ENCODE data around the gene ME3.
"Not testable (repeated sequence)": the region's sequence is repeated elsewhere in the genome, so short reads cannot be mapped to it uniquely, and the experiment has no call there.

The ME3 gene

DNA sequence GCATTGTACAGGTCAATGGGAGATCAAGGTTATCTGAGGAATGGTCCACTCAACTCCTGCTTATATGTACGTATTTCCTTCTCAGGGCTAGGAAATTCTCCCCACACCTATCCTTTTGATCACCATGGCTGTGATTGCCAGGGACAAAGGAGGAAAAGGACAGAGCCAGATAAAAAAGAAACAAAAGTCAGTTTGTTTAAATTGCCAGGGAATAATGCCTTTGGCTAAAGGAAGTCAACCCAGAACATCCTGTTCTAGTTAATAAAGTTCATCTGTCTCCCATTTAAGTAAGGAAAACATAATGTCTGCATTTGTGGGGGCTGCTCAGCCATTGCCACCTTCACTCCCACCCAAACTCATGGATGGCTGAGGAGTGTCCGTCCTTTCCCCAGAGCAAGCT is 124.7 kb downstream of the ME3 start:
- Histone ChIP-seq H3K27me3 (ENCODE audit: insufficient read depth, low read length) (no peaks in the 10 kb centered on the region), H3K27ac (ENCODE audit: low read length) (no peak overlapping the region), H3K36me3 (ENCODE audit: insufficient read depth, low read depth, low read length) (no peaks in the 10 kb centered on the region), H3K4me1 (ENCODE audit: insufficient read depth, low read length) (no peaks in the 10 kb centered on the region), H3K9ac (ENCODE audit: low read depth, low read length) (no peak overlapping the region), H3K9me3 (ENCODE audit: insufficient read depth, low read depth, low read length) (no peaks in the 10 kb centered on the region), H3K4me3 (ENCODE audit: low read length) (no peak overlapping the region)

DNA sequence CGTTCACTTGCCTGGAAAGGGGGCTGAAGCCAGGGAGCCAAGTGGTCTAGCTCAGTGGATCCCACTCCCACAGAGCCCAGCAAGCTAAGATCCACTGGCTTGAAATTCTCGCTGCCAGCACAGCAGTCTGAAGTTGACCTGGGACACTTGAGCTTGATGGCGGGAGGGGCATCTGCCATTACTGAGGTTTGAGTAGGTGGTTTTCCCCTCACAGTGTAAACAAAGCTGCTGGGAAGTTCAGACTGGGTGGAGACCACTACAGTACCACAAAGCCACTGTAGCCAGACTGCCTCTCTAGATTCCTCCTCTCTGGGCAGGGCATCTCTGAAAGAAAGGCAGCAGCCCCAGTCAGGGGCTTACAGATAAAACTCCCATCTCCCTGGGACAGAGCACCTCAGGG is 131.1 kb downstream of the ME3 start:
- not testable (repeated sequence) for H3K27me3 ChIP-seq (ENCODE audit: insufficient read depth, low read length); H3K4me3 ChIP-seq (ENCODE audit: low read length); H3K36me3 ChIP-seq (ENCODE audit: insufficient read depth, low read depth, low read length); H3K4me1 ChIP-seq (ENCODE audit: insufficient read depth, low read length); H3K27ac ChIP-seq (ENCODE audit: low read length); H3K9ac ChIP-seq (ENCODE audit: low read depth, low read length); H3K9me3 ChIP-seq (ENCODE audit: insufficient read depth, low read depth, low read length)

DNA sequence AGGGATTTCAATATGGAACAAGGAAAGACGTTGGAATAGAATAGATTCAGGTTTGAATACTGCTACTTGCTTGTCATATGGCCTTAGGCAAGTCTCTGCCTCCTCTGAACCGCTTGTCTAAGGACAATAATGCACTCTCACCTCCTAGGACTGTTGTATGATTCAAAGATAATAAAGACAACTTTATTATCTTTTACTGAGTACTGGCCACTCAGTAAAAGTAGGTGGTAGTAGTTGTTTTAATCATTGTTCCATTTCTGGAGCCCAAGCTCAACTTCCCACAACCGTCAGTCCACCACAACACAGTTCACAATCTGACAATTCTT is 134.2 kb downstream of the ME3 start:
- Histone ChIP-seq H3K4me3 (ENCODE audit: low read length) (no peak overlapping the region), H3K36me3 (ENCODE audit: insufficient read depth, low read depth, low read length) (no peaks in the 10 kb centered on the region), H3K27ac (ENCODE audit: low read length) (no peak overlapping the region), H3K27me3 (ENCODE audit: insufficient read depth, low read length) (no peaks in the 10 kb centered on the region), H3K4me1 (ENCODE audit: insufficient read depth, low read length) (no peaks in the 10 kb centered on the region), H3K9ac (ENCODE audit: low read depth, low read length) (no peak overlapping the region), H3K9me3 (ENCODE audit: insufficient read depth, low read depth, low read length) (no peaks in the 10 kb centered on the region)

DNA sequence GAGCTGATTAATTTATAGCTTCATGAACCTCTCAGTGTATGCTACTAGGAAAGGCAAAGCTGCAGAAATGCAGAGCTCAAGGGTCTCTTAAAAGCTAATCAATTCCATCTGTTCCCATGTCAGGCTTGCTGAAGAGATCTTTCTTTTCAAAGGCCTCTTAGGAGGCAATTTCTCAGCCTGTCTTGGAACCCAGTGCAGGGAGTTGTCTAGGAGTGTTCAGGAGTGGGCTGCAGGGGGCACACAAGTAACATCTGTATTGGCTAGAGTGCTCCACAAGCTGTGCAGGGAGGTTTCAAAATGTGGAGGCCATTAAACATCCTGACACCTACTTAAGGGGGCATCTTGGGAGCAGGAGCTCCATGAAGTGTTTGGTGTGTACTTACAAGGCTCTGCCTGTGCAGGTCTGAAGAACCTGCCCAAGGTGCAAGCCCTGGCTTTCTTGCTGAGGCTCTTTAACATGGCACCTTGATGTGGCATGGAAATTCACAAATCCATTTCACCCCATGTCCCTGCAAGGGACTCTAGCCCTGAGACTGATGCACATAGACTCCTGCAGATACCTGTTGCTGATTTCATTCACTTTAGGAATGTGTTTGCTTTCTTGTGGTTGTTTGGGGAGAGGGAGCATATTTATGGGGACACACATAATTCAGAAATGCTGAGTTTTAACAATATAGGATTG is 134.7 kb downstream of the ME3 start:
- Histone ChIP-seq H3K9me3 (ENCODE audit: insufficient read depth, low read depth, low read length) (no peaks in the 10 kb centered on the region), H3K4me3 (ENCODE audit: low read length) (no peak overlapping the region), H3K4me1 (ENCODE audit: insufficient read depth, low read length) (no peaks in the 10 kb centered on the region), H3K27me3 (ENCODE audit: insufficient read depth, low read length) (no peaks in the 10 kb centered on the region), H3K9ac (ENCODE audit: low read depth, low read length) (no peak overlapping the region), H3K27ac (ENCODE audit: low read length) (no peak overlapping the region), H3K36me3 (ENCODE audit: insufficient read depth, low read depth, low read length) (no peaks in the 10 kb centered on the region)

DNA sequence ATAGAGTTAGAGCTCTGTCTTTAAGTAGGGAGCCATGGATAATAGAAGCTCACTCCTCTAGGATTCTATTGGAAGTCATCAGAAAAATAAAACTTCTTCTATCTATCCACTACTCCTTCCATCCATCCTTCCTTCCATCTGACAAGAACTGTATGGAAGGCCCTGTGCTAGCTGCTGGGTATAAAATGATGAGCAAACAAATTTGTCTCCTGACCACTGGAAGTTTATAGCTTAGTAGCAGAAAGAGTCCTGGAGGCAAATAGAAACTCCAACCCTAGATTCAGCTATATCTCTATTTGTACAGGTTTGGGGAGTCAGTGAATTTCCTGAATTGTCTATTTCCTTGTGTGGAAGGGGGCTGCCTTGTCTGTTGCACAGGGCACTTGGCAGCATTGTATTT is 136.6 kb downstream of the ME3 start:
- H3K9ac ChIP-seq (ENCODE audit: low read depth, low read length) = no peak overlapping the region

DNA sequence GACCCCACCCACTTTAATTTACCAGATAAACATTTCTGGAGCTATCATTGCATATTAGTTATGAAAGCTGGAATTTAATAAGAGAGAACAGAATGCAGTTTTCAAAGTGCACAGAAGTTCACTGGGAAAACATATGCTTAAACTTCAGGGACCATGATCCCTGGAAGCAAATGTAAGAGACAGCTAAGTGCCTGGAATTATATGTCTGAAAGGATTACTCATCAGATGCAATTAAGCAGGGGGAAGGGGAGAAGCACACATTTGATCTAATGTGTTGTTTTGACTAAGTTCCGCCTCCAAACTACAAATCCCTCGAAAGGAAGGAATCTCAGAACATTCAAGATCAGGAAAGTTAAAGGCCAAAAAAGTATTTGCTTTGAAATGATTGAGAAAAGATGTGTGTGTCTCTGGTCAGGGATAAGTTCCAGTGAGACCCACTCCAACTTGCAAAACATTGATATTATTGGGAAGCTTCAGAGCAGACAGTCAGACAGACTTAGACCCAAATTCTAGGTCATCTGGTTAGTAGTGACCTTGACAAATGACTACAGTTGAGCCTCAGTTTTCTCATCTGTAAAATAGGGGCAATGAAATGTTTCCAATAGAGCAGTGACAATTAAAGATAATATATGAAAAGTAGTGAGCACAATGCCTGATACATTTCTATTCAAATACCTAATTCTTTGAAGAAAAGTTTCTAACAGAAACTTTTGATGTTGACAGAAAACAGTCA is 147.6 kb downstream of the ME3 start:
- H3K4me1 ChIP-seq (ENCODE audit: insufficient read depth, low read length) = no peaks in the 10 kb centered on the region; the same call in 1 of the 2 replicates
- H3K9me3 ChIP-seq (ENCODE audit: insufficient read depth, low read depth, low read length) = peaks cover 14% of the 10 kb centered on the region; the same call in 1 of the 2 replicates
- H3K4me3 ChIP-seq (ENCODE audit: low read length) = no peak overlapping the region
- no peak overlapping the region for H3K9ac ChIP-seq (ENCODE audit: low read depth, low read length)
- no peaks in the 10 kb centered on the region for H3K36me3 ChIP-seq (ENCODE audit: insufficient read depth, low read depth, low read length)
- no peak overlapping the region for H3K27ac ChIP-seq (ENCODE audit: low read length)
- H3K27me3 ChIP-seq (ENCODE audit: insufficient read depth, low read length) = no peaks in the 10 kb centered on the region

More for the DNA sequence above, 136.6 kb downstream of the ME3 start:
- no peaks in the 10 kb centered on the region for H3K27me3 ChIP-seq (ENCODE audit: insufficient read depth, low read length)
- no peaks in the 10 kb centered on the region for H3K36me3 ChIP-seq (ENCODE audit: insufficient read depth, low read depth, low read length)
- H3K4me3 ChIP-seq (ENCODE audit: low read length) = no peak overlapping the region
- H3K4me1 ChIP-seq (ENCODE audit: insufficient read depth, low read length) = no peaks in the 10 kb centered on the region
- no peak overlapping the region for H3K27ac ChIP-seq (ENCODE audit: low read length)
- no peaks in the 10 kb centered on the region for H3K9me3 ChIP-seq (ENCODE audit: insufficient read depth, low read depth, low read length)

DNA sequence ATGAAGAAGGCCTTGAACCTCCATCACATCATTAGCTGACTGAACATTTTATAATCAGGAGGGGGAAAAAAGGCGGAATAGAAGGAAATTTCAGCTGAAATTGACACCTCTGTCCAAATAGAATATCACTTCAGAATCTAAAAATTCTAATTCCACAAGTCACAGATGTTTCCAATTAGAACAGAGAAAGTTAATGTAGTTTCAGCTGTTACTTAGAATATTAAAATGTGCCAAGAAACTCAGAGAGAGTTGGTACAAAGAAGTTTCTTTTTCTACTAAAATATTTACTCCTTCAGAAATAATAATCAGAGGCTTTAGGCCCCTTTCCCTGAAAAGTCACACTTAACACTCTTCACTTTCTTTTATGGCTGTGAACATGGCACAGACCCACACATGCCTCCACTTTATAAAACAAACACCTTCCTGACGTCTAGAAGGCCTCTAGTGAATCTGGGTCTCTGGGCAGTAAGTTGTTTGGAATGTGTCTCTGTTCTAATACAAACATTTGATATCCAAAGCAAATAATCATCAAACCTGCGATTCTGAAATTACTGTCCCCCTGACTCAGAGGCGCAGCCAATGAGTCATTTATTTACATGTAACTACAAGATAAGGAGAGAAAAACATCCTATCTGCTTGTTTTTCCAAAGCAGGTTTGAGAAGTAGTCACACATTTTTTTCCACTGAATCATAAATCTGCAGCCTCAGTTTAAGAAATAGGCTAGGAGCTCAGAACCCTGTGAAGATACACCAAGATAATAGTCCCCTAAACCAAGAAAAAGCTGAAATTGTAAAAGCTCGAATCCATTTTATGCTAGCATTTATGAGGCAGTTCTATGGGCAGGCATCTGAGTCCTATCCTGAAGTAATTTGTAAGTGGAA is 148.4 kb downstream of the ME3 start:
- no peaks in the 10 kb centered on the region; the same call in 1 of the 2 replicates for H3K4me1 ChIP-seq (ENCODE audit: insufficient read depth, low read length)
- no peak overlapping the region for H3K9ac ChIP-seq (ENCODE audit: low read depth, low read length)

DNA sequence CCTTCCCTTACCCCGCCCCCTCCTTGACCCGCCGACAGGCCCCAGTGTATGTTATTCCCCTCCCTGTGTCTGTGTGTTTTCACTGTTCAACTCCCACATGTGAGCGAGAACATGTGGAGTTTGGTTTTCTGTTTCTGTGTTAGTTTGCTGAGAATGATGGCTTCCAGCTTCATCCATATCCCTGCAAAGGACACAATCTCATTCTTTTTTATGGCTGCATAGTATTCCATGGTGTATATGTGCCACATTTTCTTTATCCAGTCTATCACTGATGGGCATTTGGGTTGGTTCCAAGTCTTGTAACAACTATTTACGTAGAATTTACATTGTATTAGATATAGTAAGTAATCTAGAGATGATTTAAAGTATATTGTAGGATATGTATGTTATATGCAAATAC is 149.9 kb downstream of the ME3 start:
- H3K9me3 ChIP-seq (ENCODE audit: insufficient read depth, low read depth, low read length) = peaks cover 14% of the 10 kb centered on the region; the same call in 1 of the 2 replicates
- H3K36me3 ChIP-seq (ENCODE audit: insufficient read depth, low read depth, low read length); H3K27me3 ChIP-seq (ENCODE audit: insufficient read depth, low read length); H3K4me1 ChIP-seq (ENCODE audit: insufficient read depth, low read length); H3K4me3 ChIP-seq (ENCODE audit: low read length); H3K27ac ChIP-seq (ENCODE audit: low read length); H3K9ac ChIP-seq (ENCODE audit: low read depth, low read length): not testable (repeated sequence)

More for the DNA sequence above, 148.4 kb downstream of the ME3 start:
- no peaks in the 10 kb centered on the region for H3K36me3 ChIP-seq (ENCODE audit: insufficient read depth, low read depth, low read length)
- no peak overlapping the region for H3K4me3 ChIP-seq (ENCODE audit: low read length)
- no peak overlapping the region for H3K27ac ChIP-seq (ENCODE audit: low read length)
- H3K9me3 ChIP-seq (ENCODE audit: insufficient read depth, low read depth, low read length) = peaks cover 14% of the 10 kb centered on the region; the same call in 1 of the 2 replicates
- H3K27me3 ChIP-seq (ENCODE audit: insufficient read depth, low read length) = no peaks in the 10 kb centered on the region

DNA sequence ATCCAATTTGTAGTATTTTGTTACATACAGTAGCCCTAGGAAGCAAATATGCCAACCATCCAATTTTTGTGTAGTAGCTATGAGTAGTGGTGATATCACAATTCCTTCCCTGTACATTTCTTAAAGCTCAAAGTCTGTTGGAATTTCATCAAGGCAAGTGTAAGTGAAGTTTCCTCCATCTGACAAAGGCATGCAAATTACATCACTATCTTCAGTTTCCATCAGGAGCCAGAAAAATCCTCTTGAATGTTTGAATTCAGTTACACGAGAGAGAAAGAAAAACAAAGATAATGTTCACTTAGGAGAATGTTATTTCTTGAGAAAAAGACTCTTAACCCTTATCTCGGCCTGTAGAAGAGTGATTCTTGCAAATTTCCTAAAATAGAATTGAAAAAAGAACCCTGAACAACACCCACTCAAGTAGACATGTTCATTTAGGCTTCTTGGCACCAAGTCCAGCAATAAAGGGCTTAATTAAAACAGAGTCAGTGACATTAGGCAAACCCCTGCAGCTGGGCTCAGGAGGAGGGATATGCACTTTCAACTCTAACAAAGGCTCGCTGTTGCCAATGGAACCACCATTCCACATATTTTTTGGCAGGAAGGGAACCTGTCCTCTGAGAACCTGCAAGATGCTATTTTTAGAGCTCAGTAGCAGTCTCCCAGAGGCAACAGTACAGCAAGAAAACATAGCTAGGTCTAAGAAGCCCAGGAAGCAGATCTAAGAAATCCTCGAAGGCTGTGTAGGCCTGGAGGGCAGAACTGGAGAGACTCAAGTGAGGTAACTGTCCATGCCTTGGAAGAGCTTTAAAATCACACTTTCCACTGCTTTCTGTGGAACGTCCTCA is 153.1 kb downstream of the ME3 start:
- no peaks in the 10 kb centered on the region for H3K36me3 ChIP-seq (ENCODE audit: insufficient read depth, low read depth, low read length)
- no peak overlapping the region for H3K27ac ChIP-seq (ENCODE audit: low read length)

DNA sequence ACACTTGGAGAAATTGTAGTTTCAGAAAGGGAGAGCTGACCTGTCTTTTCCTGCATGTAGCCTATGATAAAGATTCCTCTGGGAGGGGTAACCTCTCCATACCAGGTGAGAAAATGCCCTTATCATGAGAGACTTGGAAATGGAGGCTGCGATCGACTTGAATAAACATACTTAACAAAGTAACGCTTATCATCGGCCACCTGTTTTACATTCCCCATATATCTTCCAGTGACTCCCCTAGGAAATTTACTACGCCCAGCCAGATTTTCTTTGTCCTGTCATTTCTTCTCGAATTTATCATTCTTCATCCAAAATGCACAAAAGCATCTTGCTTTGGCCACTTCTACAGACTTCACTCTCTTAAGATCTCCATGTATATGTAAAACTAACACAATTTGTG is 154.2 kb downstream of the ME3 start:
- H3K36me3 ChIP-seq (ENCODE audit: insufficient read depth, low read depth, low read length) = no peaks in the 10 kb centered on the region
- no peaks in the 10 kb centered on the region for H3K27me3 ChIP-seq (ENCODE audit: insufficient read depth, low read length)
- no peaks in the 10 kb centered on the region for H3K9me3 ChIP-seq (ENCODE audit: insufficient read depth, low read depth, low read length)
- H3K9ac ChIP-seq (ENCODE audit: low read depth, low read length) = no peak overlapping the region
- peaks cover 2% of the 10 kb centered on the region; the same call in 1 of the 2 replicates for H3K4me1 ChIP-seq (ENCODE audit: insufficient read depth, low read length)
- no peak overlapping the region for H3K27ac ChIP-seq (ENCODE audit: low read length)
- H3K4me3 ChIP-seq (ENCODE audit: low read length) = no peak overlapping the region

More for the DNA sequence above, 153.1 kb downstream of the ME3 start:
- H3K9me3 ChIP-seq (ENCODE audit: insufficient read depth, low read depth, low read length) = no peaks in the 10 kb centered on the region
- H3K4me3 ChIP-seq (ENCODE audit: low read length) = no peak overlapping the region
- H3K27me3 ChIP-seq (ENCODE audit: insufficient read depth, low read length) = no peaks in the 10 kb centered on the region
- H3K4me1 ChIP-seq (ENCODE audit: insufficient read depth, low read length) = no peaks in the 10 kb centered on the region; the same call in 1 of the 2 replicates
- H3K9ac ChIP-seq (ENCODE audit: low read depth, low read length) = no peak overlapping the region

DNA sequence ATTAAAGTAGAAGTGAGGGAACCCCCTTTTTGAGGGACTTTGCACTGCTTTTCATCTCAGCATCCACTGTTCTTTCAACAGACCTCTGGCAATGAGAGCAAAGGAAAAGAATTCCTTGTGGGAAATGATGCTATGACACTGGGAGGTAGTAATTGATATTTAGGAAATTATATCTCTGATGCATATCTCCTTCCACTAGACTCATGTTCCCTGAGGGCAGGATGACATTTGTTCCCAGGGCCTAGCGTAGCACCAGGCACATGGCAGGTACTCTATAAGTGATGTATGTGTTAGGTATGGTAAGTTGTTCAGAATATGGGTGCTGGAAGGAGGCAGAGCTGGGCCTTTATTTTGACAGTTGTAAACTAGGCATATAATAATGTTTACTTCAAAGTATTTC is 154.9 kb downstream of the ME3 start:
- H3K4me1 ChIP-seq (ENCODE audit: insufficient read depth, low read length) = peaks cover 8% of the 10 kb centered on the region; the same call in 1 of the 2 replicates
- H3K27ac ChIP-seq (ENCODE audit: low read length) = no peak overlapping the region
- no peaks in the 10 kb centered on the region for H3K27me3 ChIP-seq (ENCODE audit: insufficient read depth, low read length)
- H3K4me3 ChIP-seq (ENCODE audit: low read length) = no peak overlapping the region
- no peak overlapping the region for H3K9ac ChIP-seq (ENCODE audit: low read depth, low read length)
- H3K36me3 ChIP-seq (ENCODE audit: insufficient read depth, low read depth, low read length) = no peaks in the 10 kb centered on the region
- no peaks in the 10 kb centered on the region for H3K9me3 ChIP-seq (ENCODE audit: insufficient read depth, low read depth, low read length)
